Posterior cingulate gyrus (tissue), 11 donors: ENCODE results near the gene DOCK2.
A peak's percentile ranks its signal among the peaks of the same experiment; 100 is the strongest.

Experiments
- DNase-seq, 10 donors: peaks; one replicate each; pipeline versions ENCODE4 v3.0.0 to v3.0.0-alpha.2; 2020 to 2021; ENCODE audit warnings: mixed read lengths in 3 of 10
- intact Hi-C: fragments of 100-400 bp; cut with DNase I; formaldehyde crosslinking; loops from one replicate; pipeline ENCODE4 v1.15.1; 2023

The DOCK2 gene

DNA sequence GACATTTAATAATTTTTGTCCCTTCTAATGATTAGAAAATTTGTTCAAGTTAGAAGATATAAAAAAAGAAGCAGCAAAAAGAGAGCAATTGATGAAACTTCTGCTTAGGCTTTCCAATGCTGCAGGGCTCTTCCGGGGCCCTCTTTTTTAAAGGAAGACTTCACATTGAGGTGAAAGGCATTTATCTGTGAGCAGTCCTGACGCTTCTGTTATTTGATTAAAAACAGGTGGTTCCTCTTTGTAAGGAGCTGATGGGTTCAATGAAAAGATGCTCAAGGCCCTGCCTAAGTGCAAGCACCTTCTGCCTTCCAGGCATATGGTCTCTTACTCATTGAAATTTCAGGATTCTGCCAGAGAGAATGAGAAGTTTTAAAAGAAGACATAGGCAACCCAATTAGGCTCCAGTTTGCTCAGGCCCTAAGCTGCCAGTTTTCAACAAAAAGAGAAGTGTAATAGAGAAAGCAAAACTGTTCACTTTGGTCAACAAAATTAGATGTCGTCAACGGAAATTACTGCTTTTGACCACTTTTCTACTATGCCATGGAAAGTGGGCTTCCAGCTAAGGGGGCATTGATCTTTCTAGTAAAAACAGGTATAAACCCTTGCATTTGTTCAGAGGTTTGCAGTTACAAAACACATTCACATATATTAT is 243.1 kb downstream of the DOCK2 start:
- intact Hi-C loops = no loop called here
- DNase-seq = no peak

DNA sequence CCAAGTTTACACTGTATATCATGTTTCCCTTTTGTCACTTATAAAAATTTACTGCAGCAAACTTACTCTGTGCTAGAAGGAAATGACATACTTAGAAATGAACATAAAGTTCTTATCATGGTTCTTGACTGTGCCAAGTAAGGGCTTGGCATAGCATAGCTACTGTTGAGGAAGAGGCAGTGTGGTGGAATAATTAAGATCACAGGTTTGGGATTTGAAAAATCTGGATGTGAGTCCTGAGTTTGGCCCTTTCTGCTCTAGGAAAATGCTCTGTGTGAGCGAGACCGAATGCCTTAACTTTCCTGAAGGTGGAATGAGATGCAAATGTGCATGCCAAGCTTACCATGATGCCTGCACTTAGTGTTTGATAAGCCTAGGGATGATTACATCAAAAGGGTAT is 243.7 kb downstream of the DOCK2 start:
- no peak for DNase-seq
- intact Hi-C loops = no loop called here

DNA sequence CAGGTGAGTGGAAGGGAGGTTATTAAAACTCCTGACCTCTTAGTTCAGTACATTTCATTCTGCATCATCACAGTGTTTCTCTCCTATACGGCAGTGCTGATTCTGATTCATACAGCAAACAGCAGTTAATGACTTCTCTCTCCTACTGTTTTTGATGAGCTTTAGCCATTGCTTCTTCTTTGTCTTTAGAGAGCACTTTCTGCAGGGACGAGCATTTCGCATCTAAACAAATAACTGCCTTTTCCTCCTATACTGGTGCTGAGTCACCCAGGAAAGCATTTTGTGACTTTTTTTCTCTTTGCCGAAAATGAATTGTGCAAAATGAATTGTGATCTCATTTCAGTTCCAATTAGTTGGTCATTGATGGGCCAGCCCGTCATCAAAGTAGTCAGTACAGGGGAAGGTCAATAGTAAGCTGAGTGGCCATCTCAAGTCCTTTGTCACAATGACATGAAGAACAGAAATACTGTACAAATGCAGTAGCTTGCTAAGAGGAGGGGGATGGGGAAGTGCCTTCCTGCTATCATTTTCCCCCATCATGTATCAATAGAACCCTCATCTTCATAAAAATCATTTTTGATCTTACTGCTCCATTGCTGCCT is 244.7 kb downstream of the DOCK2 start:
- no peak for DNase-seq
- intact Hi-C loops = no loop called here

DNA sequence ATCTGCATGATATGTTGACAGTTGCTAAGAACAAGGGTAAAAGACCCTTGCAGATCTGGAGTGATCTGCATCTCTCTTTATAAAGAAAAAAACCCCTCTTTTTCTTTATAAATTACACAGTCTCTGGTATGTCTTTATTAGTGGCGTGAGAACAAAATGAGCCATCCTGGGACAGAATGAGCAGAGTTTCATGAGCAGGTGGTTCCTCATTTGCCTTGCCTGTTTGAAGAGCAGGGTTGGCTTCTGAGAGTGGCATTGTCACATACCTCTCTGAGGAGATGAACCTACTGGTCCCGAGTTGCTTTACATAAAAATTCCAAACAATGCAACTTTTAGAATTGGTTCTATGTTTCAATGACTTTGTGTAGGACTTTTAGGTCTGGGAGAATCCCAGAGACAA is 249.0 kb downstream of the DOCK2 start:
- DNase-seq = no peak
- intact Hi-C loops = no loop called here

DNA sequence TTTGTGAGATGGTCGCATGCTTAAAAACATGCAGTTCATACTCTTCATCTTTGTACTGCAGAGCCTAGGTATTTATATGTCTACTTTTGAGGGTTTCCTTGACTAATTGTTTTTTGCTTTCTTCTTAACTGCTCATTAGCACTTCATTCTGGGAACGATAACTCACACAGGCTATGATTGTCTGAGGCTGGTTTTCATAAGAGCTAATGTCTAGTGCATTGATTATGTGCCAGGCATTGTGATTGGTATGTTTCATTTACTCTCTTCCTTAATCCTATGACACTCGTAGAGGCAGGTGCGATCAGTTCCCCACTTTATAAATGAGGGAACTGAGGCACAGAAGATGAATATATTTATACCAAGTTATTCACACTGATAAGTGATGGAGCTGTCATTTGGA is 249.6 kb downstream of the DOCK2 start:
- no peak for DNase-seq
- intact Hi-C loops = no loop called here

DNA sequence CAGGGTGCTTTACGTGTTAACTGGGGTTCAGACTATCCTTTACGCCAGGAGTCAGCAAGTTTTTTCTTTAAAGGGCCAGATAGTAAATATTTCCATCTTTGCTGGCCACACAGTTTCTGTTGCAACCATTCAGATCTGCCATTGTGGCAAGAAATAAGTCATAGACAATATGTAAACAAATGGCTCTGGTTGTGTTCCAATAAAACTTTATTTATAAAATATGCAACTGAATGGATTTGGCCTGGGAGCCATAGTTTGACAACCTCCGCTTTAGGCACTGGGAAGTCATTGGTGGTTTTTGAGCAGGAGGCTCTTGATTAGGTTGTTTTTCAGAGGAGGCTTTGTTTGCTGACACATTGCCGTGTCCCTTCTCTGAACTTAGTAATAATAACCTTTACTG is 252.5 kb downstream of the DOCK2 start:
- intact Hi-C loops = no loop called here
- DNase-seq = no peak

DNA sequence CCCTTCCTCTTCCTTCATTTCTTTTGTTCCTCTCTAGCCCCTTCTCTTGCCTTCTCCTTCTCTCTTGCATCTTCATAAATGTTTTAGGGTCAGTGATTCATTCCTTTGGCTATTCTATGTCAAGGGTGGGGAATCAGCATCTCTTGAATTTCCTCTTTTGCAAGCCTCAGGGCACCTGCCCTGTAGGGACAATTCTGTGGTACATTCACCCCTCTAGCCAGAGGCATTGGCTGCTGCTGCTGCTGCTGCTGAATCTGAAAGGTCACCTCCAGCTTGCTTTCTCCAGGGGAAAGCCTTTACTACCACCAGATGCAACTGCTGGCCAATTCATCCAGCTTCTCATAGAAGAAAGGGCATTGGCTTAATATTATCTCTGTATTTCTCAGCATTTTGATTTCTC is 255.9 kb downstream of the DOCK2 start:
- DNase-seq = no peak
- intact Hi-C loops = no loop called here

DNA sequence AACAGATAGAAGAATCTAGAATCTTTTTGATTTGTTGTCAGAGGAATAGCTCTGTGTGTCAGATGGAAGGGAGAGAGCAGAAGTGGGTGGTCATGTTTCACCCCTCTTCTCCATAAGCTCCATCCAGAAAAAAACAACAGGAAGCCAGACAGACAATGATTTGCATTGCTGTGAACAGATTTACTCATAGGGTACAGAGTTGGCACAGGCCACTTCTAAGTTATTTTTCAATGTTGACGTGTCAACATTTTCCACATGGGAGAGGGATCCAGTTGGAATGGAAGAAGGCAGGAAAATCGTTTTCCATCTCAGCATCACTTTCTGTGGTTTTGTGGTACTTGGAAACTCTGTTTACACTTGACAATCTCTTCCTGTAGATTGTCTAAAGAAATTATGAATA is 256.5 kb downstream of the DOCK2 start:
- intact Hi-C loops = no loop called here
- no peak for DNase-seq

DNA sequence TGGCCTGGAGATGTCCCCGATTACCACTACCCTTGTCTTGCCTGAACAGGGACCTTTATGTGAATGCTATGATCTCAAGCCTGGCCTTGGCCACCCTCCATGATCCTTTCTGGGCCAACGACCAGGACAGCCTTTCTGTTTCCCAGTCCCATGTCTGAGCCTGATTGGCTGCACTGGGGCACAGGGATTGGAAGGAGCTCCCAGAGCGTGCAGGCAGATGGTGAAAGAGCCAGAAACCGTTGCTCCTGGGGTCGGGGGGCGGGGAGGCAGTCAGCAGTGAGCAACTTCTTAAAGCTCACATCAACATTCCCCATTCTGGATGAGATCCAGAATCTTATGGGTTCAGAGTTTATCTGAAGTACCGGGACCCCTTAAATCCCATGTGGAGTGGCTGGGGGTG is 258.9 kb downstream of the DOCK2 start:
- DNase-seq = peak; percentile 69 to 98 (median 86)
- intact Hi-C loops = no loop called here

DNA sequence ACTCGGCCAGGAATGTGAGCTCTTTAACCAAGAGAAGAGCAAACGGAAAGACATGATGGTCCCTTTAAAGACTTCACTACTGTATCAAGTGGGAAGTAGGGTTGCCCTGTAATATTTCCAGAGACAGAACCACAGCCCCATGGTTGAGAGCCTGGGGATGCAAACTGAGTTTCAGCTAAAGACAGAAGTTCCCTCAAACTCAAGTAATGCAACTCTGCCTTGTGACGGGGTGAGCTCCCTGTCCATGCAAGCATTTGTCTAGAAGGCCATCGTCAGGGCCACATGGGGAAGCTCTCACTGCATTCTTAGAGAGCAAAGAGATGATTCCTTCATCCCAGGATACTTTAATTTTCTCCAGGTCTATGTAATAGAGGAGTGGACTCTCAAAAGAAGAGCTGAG is 260.4 kb downstream of the DOCK2 start:
- intact Hi-C loops = no loop called here

DNA sequence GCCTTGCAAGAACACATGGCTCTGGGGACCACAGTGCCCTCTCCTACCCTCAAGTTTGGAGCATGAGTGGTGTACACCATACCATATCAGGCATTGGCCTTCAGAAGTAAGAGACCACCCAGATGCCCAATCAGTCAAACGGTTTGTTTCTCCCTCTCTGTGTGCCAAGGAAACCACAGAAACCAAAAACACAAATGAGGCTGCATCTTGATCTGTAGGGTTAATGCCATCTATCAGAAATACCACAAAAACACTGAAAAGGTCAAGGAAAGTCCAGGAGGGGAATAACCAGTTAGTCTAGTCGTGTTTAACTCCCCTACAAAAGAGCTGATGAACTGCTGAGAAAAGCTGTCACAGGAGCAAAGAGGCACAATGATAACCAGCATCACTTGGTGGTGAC is 264.8 kb downstream of the DOCK2 start:
- DNase-seq = no peak
- intact Hi-C loops = no loop called here

More for the DNA sequence above, 260.4 kb downstream of the DOCK2 start:
- no peak for DNase-seq

DNA sequence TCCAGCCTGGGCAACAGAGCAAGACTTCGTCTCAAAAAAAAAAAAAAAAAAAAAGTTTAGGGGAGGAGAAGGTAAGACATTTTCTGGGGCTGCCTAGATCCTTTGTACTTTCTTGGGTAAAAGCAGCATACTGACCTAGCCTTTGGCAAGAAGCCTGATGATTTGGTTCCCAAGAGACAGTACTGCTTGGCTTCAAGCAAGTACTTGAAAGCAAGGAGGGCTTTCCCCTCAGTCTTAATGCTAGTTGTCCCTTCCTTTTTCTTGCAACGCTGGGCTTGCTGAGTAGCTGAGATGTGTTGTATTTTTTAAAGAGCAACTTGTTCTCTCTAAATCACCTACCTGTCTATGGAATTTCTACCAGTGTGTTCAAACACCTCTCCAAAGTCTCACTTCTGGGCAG is 267.0 kb downstream of the DOCK2 start:
- intact Hi-C loops = no loop called here
- DNase-seq = no peak

DNA sequence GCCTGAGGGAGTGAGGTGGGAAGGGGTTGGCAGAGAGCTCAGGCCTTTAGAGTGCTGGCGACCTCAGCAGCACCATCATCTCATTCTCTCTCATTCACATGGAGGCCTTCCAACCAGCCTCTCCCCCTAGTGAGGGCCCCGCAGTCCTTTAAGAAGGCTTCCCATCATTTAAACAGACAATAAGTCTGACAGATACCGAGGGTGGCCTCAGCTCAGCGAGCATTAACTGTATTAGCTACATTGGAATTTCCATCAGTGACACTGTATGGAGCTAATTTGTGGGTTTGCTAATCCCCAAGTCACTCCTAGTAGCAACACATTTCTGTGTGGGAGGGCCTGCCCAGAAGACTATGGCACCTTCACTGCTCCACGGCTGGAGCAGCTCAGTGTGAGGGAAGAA is 267.4 kb downstream of the DOCK2 start:
- intact Hi-C loops = no loop called here
- no peak for DNase-seq

DNA sequence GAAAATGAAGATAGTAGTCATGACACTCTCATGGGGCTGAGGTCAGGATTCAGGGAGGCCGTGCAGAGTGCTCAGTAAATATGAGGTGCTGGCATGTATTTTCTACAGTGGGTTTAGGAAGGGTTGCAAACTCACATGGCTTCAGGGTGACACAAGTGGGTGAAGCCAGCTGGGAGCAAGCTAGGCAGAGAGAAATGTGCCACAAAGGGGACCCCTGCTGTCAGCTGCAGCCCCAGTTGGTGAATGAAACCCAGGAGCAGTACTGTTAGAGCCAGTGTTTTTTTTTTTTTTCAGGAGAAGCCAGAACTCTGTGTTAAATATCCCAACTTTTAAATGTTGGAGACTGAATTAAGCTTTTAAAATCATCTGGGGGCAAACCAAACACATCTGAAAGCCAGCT is 267.9 kb downstream of the DOCK2 start:
- DNase-seq = no peak

DNA sequence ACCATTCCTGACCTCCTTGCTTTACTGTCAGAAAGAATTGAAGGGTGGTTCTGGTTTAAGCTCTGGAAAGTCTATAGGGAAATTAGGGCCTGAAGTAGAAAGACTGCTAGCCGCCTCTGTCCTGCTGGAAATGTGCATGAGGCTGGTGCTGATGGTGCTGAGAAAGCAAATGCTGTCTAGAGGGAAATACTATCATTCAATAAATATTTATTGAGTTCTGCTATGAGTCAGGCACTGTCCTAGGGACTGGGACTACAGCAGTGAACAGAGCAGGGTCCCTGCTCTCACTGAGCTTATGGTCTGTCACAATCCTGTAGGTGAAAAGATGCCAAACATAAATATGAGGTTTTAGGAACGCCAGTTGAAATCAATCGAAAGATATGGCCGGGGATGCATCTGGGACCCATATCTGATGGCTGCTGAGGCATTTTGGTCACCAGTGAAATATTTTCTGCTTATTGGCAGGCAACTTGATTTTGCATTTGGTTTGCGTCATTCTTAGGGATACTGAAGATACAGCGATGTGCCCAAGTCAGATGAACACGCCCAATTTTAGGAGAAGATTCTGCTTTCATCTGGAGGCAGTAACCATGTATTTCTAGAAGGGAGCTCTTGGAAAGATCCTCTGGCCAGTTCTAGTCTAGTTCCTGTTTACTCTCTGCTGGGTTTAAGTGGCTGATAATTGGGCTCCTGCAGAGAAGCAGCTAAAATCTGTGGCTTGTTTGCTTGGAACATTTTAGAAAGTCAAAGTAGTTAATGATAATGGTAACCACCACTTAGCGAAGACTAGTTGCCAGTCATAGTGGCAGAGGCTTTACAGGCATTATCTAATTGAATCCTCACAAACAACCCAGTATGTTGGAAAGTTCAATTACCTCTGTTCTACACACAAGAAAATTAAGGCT is 269.9 kb downstream of the DOCK2 start:
- DNase-seq = no peak
- intact Hi-C loops = no loop called here

More for the DNA sequence above, 267.9 kb downstream of the DOCK2 start:
- intact Hi-C loops = no loop called here

DNA sequence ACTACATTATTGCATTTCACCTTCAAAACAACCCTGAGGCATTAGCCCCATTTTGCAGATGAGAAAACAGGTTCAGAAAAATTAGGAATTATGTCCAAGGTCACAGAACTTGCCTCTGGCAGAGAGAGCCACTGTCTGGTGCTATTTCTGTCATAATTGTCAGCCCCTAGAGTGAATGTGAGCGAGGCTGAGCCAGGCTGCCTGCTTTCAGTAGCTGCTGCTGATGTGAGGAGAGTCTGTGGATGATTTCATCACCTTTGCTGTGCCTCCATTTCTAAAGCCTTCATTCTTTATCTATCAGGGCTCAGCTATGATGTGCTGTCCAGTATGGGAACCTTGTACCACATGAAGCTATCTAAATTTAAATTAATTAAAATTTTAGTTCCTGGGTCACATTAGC is 271.8 kb downstream of the DOCK2 start:
- intact Hi-C loops = no loop called here
- DNase-seq = no peak

DNA sequence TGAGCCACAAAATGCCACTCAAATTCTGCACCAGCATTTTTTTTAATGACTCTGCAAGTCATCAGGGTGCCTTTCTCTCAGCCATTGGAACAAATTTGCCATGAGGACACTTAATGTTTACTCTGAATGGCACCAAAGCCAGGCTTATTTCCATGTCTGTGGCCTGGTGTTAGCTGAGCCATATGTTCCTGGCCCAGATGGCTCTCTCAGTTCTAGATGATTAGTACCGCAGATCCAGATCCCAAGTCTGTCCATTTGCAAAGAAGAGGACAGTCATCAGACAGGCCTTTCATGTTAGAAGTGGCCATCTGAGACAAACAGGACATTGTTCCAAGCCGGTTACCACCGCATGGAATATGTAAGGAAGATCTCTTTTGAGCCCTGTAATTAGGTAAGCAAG is 272.9 kb downstream of the DOCK2 start:
- intact Hi-C loops = no loop called here
- no peak for DNase-seq

DNA sequence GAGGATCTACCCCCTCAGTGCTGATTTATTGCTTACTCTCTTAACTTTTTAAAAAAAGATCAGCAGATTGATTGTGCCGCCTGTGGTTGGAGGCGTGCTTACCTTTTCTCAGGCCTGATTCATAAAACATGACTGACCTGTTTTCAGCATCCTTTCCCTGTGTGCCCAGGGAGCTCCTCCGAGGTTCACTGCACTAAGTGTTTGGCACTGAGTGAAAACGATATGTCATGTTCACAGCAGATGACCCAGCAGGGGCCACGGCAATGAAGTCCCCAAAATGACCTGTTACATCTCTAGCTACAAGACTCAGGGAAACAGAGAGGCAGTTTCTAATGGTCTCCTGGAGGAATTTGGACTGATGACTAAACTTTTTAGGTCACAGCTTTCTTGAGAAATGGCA is 273.3 kb downstream of the DOCK2 start:
- intact Hi-C loops = no loop called here
- DNase-seq = no peak

DNA sequence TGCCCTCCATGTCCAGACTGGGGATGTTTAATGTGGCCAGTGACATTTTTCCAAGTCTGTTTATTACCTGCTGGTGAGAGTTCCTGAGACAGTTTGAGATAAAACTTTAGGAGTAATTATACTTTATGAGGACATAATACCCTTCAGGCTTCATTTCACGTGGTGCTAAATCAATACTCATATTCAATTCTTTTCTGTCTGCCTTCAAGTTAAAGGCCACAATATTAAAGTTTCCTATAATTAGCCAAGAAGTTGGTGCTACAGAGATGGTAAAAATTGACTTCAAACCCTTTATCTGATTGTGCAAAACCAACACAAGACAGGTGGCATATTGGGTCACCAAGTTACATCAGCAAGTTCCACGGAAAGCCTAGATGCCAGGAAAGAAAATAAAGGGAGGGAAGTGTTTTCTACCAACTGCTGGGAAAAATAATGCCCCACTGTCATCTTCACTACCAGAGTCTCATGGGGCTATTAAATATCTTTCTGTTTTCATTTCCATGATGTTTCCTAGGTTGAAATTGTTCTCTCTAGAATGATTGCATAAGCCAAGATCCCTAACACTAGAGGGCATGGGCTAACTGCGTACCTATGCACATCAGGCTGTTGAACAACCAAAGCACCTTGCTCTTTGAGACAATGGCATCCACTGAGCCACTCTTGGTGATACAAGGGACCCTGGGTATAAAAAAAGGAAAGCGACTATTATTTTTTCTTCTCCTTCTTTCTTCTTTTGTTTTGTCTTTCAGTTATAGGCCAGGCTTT is 274.6 kb downstream of the DOCK2 start:
- intact Hi-C loops = no loop called here
- no peak for DNase-seq

DNA sequence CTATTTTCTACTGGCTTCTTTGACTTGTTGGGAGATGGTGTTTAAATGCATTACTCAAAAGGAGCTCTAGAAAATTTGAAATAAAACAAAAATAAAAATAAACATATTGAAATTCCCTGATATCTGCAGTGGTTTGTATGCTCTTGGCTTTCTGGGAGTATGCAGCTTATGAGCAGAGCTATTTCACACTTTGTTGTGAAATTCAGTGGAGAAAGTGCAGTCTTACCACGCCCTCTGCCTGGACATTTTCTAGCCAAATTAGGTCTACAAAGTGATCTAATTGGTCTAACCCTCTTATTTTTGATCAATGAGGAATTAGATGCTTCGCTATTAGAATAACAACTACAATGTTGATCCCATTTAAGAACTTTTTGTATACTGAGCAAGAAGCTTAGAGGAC is 276.4 kb downstream of the DOCK2 start:
- no peak for DNase-seq
- intact Hi-C loops = no loop called here

DNA sequence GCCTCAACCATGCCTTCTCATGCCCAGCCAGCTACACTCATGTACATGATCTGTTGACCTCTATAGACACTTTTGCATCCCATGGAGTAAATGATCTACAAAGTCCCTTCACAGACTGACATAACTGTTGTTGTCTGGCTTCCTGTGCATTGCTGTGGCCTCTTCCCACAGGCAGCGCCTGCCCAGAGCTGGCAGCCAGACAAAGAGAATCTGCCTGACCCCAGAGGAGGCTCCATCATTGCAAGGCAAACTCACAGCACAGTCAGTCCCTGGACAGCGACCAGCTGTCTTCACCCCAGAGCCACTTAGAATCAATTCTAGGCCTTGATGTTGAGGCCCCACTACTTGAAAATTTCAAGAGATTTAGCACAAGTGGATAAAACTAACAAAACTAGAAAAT is 277.7 kb downstream of the DOCK2 start:
- intact Hi-C loops = no loop called here

More for the DNA sequence above, 277.7 kb downstream of the DOCK2 start:
- peak; percentile 28 to 95 (median 62) for DNase-seq
